ENCODE data around the gene BARD1.

DNA sequence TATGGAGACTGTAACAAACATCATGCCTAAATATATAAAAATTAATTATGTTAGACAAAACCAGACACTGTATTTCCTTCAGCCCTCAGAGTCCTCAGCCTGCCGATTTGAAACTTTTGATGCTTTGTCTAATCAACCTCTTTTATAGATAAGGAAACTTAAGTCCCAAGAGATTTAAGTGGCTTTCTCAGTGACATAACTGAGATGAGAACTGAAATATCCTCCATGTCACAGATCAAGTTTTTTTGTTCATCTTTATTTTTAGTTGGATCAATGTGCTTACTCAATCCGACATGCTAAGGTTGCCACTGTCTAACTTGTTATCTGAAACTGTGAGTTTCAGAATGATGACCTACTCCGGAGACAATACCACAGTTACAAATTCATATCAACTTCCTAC lies 72.3 kb downstream of the BARD1 start:
- no peak for TF ChIP-seq BRCA1 (IDR thresholded peaks at IDR 0.05; ENCODE audit: low read depth, low read length)
- TF ChIP-seq, protein P1, sequence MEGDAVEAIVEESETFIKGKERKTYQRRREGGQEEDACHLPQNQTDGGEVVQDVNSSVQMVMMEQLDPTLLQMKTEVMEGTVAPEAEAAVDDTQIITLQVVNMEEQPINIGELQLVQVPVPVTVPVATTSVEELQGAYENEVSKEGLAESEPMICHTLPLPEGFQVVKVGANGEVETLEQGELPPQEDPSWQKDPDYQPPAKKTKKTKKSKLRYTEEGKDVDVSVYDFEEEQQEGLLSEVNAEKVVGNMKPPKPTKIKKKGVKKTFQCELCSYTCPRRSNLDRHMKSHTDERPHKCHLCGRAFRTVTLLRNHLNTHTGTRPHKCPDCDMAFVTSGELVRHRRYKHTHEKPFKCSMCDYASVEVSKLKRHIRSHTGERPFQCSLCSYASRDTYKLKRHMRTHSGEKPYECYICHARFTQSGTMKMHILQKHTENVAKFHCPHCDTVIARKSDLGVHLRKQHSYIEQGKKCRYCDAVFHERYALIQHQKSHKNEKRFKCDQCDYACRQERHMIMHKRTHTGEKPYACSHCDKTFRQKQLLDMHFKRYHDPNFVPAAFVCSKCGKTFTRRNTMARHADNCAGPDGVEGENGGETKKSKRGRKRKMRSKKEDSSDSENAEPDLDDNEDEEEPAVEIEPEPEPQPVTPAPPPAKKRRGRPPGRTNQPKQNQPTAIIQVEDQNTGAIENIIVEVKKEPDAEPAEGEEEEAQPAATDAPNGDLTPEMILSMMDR (IDR thresholded peaks at IDR 0.05; ENCODE audit: control extremely low read depth in 1 of 3, insufficient read depth in 1 of 3, low read depth in 1 of 3, low read length in 3 of 3): no peak
- no peak for TF ChIP-seq NANOG (IDR thresholded peaks at IDR 0.05; ENCODE audit: insufficient read depth, low read depth, low read length, poor library complexity, severe bottlenecking)
